ENCODE measurements around the gene C1orf174.
"Not testable (repeated sequence)": the region's sequence is repeated elsewhere in the genome, so short reads cannot be mapped to it uniquely, and the experiment has no call there.

C1orf174 gene

GRCh38 chr1:3926956-3927355 is 26.9 kb upstream of the C1orf174 start:
- DNase-seq (ENCODE audit: extremely low read depth in 1 of 2, low read depth in 1 of 2): no peak

- no peak for DNase-seq (ENCODE audit: extremely low read depth in 1 of 2, low read depth in 1 of 2)
Observed at GRCh38 chr1:3925762-3926161, 25.7 kb upstream of the C1orf174 start.

GRCh38 chr1:3925256-3925655 is 25.2 kb upstream of the C1orf174 start:
- DNase-seq (ENCODE audit: extremely low read depth in 1 of 2, low read depth in 1 of 2): no peak

DNA sequence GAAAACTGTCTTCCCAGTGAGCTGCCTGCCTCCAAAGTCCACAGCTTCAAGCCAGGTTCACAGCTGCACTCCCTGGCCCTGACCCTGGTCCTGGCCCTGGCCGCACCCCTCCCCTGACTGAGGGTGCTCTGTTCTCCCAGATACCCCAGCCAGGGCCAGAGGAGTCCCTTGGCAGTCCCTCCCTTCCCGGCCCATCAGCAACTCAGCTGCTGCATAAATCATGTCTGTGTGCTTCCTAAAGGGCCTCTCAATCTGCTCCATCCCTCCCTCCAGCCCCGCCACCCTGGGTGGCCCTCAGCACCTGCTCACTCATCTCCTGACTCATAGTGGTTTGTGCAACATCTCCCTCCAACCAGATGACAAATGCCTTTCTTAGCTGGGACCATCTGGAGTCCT is 24.8 kb upstream of the C1orf174 start:
- DNase-seq (ENCODE audit: extremely low read depth in 1 of 2, low read depth in 1 of 2): no peak

DNA sequence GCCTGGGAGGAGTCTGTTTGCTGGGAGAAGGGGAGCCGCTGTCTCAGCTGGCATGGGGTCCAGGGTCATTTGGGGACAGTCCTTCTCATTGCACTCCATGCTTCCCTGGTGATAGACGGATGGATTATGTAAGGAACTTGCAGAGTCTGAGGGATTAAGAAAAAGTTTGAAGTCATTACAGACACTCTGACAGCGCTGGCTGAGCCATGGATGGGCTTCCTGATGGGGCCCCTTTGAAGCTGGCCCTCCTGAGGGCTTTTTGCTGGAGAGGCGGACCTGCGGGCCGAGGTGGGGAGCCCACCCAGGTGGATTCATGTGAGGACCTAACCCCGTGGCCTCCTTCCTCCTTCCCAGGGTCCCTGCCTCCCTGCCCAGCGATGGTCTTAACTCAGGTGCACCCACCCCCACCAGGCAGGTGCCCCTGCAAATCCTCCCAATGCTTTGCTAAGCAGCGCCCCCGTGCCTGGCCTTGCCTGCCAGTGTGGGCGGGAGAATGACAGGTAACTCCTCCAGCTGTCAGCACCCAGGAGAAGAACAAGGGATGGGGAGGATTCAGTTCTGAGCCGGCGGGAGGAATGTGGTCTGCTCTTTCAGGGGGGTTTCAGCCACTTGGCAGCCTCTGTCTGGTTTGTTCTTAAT is 24.2 kb upstream of the C1orf174 start:
- no peak for DNase-seq (ENCODE audit: extremely low read depth in 1 of 2, low read depth in 1 of 2)

DNA sequence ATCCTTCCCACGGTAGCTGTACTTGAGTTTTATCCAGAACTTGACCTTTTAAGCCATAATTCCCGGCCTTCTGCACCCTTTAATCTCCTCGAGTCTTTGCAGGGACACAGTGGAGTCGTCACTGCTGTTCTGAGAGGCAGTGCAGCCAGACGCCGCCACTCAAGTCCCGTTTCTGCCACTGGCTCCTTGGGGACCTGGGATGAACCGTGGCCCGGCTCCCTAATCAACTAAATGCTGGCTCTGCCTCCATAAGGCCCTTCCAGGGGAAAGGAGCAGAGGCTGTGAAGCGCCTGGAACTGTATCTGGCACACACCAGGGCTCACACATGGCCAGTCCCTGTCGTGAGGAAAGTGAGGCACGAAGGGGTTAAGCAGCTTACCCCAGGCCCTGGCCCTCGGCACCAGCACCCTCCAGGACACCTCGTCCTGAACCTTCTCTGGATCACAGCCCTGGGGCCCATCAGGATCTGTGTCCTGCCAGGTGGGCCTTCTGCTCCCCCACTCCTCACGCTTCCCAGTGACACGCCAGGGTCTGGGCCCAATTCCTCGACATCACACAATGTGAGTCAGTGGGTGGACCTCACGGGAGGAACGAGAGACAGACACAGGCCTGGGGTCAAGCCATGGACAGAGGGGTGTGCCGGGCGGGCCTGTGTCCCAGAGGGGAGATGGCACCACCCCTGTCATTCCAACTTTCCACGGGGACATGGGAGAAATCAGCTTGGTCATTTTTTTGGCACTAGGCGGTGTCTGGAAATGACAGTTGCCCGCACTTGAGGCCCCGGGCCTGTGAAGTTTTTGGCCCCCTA is 23.5 kb upstream of the C1orf174 start:
- no peak for DNase-seq (ENCODE audit: extremely low read depth in 1 of 2, low read depth in 1 of 2)

GRCh38 chr1:3922851-3923250 is 22.8 kb upstream of the C1orf174 start:
- no peak for DNase-seq (ENCODE audit: extremely low read depth in 1 of 2, low read depth in 1 of 2)

GRCh38 chr1:3922201-3922725 is 22.2 kb upstream of the C1orf174 start:
- no peak for DNase-seq (ENCODE audit: extremely low read depth in 1 of 2, low read depth in 1 of 2)

DNA sequence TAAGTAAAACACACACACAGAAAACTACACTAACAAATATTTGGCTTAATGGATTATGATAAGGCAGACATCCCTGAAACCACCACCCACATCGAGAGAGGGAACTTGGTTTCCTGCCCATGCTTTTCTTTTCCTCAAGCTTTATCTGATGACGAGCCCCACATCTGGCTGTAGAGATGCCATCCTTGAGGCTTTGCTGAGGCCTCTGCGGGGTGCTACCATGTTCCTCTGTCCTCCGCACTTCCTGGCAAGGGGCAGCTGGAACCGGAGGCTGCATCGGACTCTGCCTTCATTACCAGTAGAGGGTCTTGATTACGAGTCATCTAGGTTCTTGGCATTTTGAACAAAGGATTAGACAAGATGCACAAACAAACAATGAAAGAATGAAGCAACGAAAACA is 21.7 kb upstream of the C1orf174 start:
- DNase-seq (ENCODE audit: extremely low read depth in 1 of 2, low read depth in 1 of 2): no peak

- no peak for DNase-seq (ENCODE audit: extremely low read depth in 1 of 2, low read depth in 1 of 2)
Observed at GRCh38 chr1:3919706-3920105, 19.6 kb upstream of the C1orf174 start.

DNA sequence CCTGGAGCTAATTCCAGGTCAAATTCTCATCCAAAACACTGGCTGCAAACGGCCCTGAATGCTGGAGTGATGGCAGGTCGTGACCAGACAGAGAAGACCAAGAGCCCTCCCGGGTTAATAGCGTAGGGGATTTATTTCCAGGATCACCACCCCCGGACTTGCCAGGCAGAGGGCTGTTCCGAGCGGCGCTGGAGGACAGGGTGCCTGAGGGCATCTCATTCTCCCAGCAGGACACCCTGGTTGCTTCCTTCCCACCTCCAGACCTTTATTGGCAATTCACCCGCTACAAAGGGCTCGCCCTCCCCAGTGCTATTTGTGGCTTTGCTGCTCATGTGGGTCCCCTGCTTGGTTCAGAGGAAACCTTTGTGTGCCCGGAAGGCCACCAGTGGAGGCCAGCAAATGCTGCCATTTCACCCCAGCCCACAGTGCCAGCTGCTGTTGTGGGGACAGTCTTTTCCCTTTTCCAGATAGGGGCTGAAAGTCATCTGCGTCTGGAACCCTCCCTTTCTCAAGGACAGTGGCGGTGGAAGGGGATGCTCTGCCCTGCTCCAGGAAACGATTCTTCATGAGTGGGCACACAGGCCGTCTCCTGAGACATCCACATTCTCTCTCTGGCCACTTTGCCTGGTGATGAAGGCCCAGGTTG is 19.0 kb upstream of the C1orf174 start:
- no peak for DNase-seq (ENCODE audit: extremely low read depth in 1 of 2, low read depth in 1 of 2)

DNA sequence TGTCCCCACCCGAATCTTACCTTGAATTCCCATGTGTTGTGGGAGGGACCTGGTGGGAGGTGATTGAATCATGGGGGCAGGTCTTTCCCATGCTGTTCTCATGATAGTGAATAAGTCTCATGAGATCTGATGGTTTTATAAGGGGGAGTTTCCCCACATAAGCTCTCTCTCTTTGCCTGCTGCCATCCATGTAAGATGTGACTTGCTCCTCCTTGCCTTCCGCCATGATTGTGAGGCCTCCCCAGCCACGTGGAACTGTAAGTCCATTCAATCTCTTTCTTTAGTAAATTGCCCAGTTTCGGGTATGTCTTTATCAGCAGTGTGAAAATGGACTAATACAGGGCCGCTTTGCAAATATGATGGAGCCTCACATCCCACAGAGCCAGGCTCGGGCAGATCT is 18.3 kb upstream of the C1orf174 start:
- DNase-seq (ENCODE audit: extremely low read depth in 1 of 2, low read depth in 1 of 2): not testable (repeated sequence)

DNA sequence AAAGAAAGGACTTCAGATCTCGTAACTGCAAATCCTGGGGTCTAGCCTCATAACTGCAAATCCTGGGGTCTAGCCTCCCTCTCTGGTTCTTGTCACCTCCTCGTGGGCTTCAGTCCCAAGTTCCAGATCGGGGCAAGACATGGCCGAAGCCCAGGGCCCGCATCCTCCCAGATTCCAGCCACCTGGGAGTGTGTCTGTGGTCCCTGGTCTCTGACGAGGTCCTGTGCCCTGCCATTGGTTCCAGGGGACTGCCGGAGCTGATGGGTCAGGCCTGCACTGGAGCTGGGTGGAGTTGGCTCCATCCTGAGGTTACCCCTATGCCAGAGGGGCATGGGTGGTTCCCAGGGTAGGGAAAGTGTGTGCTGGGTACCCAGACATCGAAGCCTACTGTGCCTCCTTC is 17.7 kb upstream of the C1orf174 start:
- no peak for DNase-seq (ENCODE audit: extremely low read depth in 1 of 2, low read depth in 1 of 2)

DNA sequence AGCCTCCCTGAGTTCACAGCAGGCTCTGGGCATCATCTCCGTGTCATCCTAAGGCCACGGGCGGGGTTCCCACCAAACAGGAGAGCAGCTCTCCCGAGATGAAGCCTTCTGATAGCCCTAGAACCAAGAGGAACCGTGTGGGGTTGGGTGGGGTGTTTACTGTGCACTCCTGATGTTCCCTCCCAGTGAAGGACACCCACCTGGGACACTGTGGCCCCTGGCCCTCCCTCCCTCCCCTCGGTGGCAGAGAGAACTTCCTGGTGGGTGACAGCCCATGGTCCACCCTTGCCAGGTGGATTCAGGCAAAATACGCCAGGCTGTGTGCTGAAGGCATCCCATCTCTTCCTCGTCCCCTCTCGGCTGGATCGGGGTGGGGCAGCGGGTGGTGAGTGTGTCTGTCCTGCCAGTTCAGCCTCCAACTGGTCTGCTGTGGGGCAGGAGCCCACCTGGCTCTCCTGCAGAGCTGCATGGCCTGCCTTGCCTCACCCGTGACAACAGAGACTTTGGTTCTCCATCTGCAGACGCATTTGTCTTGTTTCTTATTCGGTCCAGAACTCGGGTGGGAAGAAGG is 15.6 kb upstream of the C1orf174 start:
- DNase-seq (ENCODE audit: extremely low read depth in 1 of 2, low read depth in 1 of 2): no peak

DNA sequence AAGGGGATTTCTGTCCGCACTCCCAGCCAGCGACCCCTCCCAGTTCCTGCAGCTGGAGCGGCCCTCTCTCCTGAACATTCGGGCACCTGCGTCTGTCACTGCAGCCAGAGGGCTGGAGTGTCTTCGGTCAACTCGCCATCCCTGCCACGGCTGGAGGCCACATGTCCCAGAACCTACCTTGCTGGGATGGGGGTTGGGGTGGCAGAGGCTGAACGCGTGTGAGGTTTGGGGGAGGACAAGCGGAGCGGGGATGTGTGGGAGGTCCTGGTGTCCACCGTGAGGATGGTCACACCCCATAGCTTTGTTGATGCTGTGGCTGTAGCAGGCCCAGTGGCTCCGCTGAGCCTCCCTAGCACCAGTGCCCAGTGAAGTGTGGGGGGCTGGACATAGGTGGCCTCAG is 14.8 kb upstream of the C1orf174 start:
- DNase-seq (ENCODE audit: extremely low read depth in 1 of 2, low read depth in 1 of 2): no peak

DNA sequence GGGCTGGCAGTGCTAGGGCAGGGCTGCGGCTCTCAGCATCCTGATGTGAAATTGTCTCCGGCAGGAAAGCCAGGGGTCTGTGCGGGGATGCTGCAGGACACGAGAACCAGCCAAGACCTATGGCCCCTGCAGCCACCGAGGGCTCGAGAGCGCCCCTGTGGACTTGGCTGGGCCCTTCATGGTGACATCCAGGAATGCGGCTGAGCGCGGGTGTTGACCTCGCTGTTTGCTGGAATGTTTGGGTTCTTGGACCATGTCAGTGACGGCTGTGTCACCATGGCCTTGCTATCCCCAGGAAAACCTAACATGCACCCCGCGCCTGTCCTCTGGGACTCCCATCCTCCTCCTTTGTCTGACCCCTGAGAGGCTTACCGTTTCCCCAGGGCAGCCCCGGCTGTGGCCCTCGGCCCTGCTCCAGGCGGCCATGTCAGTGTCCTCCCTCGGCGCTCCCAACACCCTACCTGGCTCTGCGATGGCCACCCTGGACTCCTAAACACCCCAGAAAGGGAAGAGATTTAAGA is 14.3 kb upstream of the C1orf174 start:
- no peak for DNase-seq (ENCODE audit: extremely low read depth in 1 of 2, low read depth in 1 of 2)

DNA sequence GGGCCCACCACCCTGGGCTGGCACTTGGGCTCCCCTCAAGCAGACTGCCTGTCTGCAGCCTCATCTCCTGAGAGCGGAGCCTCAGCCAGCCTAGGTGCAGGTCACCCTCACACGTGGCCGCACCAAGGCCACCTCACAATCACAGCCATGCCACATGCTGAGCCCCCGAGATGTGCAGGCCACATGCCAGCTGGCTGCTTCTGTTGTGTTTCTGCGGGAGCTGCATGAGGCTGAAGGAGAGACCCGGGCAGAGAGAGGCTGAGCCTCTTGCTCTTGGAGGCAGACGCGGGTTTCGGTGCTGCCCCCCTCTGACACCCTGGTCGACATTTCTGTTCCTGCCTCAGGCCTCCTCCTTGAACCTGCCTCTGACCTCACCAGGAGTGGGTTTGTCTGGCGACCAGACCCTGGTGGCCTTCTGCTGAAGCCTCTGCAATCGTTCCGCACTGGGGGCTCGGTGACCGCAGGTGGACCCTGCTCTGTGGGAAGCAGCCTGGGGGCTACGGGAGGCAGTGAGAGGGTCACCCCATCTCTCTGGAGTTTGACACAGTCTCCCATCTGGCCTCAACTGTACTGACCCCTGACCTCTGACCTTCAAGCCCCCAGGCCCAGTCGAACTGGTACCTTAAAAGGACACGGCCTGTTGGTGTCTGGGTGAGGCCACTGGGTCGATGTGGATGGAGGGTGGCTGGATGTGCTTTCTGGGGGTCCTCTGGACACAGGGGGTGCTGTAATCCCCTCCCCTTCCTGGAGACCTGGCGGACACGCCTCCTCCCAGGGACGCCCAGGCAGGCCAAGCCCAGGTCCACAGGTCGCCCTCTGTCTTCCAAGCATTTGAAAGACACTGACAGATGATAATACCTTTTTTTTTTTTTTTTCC is 13.0 kb upstream of the C1orf174 start:
- DNase-seq (ENCODE audit: extremely low read depth in 1 of 2, low read depth in 1 of 2): no peak

DNA sequence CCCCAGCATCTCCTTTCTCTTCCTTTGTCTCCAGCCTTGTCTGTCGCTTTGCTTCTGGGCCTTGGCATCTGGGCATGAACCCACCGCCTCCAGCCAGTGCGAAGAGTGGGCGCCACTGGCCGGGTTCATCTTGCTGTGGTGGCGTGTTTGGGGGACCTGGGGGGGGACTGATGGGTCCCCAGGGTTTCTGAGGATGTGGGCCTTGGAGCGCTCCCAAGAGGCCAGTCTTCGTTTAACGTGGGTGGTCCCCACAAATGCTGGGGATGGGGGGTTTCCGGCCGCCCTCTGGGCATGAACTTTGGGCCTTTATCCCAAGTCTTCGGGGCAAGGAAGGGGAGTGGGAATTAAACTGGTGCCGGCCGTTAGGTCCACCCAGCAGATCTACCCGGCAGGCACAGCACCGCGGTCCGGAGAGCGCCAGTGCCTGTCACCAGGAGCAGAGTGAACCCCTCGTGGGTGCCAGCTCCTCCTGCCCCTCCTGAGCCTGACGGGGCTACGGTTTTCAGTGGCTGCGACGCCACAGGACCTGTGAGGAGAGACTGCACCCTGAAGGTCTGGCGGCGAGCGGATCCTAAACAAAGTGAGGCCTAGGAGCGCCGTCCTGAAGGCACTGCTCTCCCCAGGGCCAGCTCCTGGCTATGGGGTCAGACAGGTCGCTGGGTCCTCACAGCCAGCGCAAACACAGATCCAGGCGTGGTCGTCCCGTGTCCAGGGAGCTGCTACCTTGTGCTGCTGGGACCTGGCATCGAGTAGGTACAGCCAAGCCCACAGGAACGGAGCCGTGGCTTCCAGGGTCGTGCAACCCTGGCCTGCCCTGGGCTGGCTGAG is 12.1 kb upstream of the C1orf174 start:
- no peak for DNase-seq (ENCODE audit: extremely low read depth in 1 of 2, low read depth in 1 of 2)
